ENCODE measurements around the gene SKAP1.

DNA sequence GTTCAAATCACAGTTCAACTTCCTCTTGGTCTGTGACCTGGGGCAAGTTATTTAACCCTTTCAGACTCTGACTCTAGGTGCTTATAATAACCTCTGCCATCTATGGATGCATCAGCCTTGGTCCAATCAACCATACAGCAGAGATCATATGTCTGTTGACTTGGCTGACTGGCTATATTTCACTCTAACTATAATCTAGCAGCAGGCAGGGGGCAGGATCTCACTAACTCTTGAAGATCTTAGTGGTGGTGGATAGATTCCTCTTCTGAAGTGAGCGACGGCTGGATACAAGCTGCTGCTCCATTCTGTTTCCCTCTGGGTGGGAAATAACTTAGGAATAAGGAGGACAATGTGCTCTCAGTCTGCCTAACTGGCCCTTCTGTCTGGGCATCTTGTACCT, 146.6 kb downstream of the SKAP1 start:
- TF ChIP-seq, protein P1, sequence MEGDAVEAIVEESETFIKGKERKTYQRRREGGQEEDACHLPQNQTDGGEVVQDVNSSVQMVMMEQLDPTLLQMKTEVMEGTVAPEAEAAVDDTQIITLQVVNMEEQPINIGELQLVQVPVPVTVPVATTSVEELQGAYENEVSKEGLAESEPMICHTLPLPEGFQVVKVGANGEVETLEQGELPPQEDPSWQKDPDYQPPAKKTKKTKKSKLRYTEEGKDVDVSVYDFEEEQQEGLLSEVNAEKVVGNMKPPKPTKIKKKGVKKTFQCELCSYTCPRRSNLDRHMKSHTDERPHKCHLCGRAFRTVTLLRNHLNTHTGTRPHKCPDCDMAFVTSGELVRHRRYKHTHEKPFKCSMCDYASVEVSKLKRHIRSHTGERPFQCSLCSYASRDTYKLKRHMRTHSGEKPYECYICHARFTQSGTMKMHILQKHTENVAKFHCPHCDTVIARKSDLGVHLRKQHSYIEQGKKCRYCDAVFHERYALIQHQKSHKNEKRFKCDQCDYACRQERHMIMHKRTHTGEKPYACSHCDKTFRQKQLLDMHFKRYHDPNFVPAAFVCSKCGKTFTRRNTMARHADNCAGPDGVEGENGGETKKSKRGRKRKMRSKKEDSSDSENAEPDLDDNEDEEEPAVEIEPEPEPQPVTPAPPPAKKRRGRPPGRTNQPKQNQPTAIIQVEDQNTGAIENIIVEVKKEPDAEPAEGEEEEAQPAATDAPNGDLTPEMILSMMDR (IDR thresholded peaks at IDR 0.05) = no peak
- no peak for TF ChIP-seq EP300 (IDR thresholded peaks at IDR 0.05)
- TF ChIP-seq POLR2A (IDR thresholded peaks at IDR 0.05; ENCODE audit: low read depth) = no peak

All from esophagus muscularis mucosa (tissue), 4 donors.